K562 (cell line): ENCODE data around the gene VDR. TPM values are rescaled to one million over a fixed set of nuclear protein-coding genes. Genes with fewer than 3 reads are reported as not detected.
A peak's percentile ranks its signal among the peaks of the same experiment; 100 is the strongest.

Source experiments
- AFF4 ChIP-seq: sonication (generic); formaldehyde crosslinking; IDR thresholded peaks from 2 replicates; pipeline ENCODE4 v1.8.0; 2023; ENCODE audit warnings: mild to moderate bottlenecking, missing genetic modification reagents
- BHLHE40 ChIP-seq: IDR thresholded peaks from 2 replicates; pipeline ENCODE4 v1.6.1; 2011; ENCODE audit warnings: low read length, improper control_type of control experiment
- BRD4 ChIP-seq: fragments of 200-600 bp; sonication (generic); IDR thresholded peaks from 2 replicates; pipeline ENCODE4 v1.6.1; 2017; ENCODE audit warnings: inconsistent platforms
- COPS2 ChIP-seq: fragments of 450-650 bp; conservative IDR thresholded peaks from 2 replicates; pipeline ENCODE4 v1.6.1; 2016; ENCODE audit warnings: mild to moderate bottlenecking, moderate library complexity
- CREM ChIP-seq: IDR thresholded peaks from 2 replicates; pipeline ENCODE4 v1.6.1; 2014; ENCODE audit warnings: antibody characterized with exemption, low read depth
- ETS2 ChIP-seq: IDR thresholded peaks from 2 replicates; pipeline ENCODE4 v1.6.1; 2016; ENCODE audit warnings: borderline replicate concordance, missing genetic modification characterization, mild to moderate bottlenecking, moderate library complexity, missing compliant biosample characterization; ENCODE audit not compliant: poor library complexity, severe bottlenecking
- HNRNPLL ChIP-seq: fragments of 200-400 bp; formaldehyde crosslinking; IDR thresholded peaks from 2 replicates; pipeline ENCODE4 v1.6.1; 2017; ENCODE audit warnings: low read length, low read depth, mild to moderate bottlenecking; ENCODE audit not compliant: poor library complexity, severe bottlenecking
- ILF3 ChIP-seq: fragments of 450-650 bp; IDR thresholded peaks from 2 replicates; pipeline ENCODE4 v1.6.1; 2018; ENCODE audit warnings: antibody characterized with exemption, mild to moderate bottlenecking, moderate library complexity, borderline replicate concordance
- MED1 ChIP-seq: sonication (generic); formaldehyde crosslinking; IDR thresholded peaks from 2 replicates; pipeline ENCODE4 v1.8.1; 2023; ENCODE audit warnings: missing genetic modification reagents, borderline replicate concordance
- NFXL1 ChIP-seq: fragments of 450-650 bp; formaldehyde crosslinking; IDR thresholded peaks from 2 replicates; pipeline ENCODE4 v1.4.0; 2021; ENCODE audit warnings: mild to moderate bottlenecking
- NR2C2 ChIP-seq, 2 experiments: fragments of 200-800 bp in 1 of 2; sonication (Bioruptor generic) in 1 of 2; sonication (generic) in 1 of 2; formaldehyde crosslinking in 1 of 2; IDR thresholded peaks; 2 replicates each; pipeline versions ENCODE4 v1.6.1 to v1.8.0; 2016 to 2022; ENCODE audit warnings: mild to moderate bottlenecking in 1 of 2, missing compliant biosample characterization in 1 of 2, missing genetic modification characterization in 1 of 2, missing genetic modification reagents in 1 of 2
- PBX2 ChIP-seq, 2 experiments: IDR thresholded peaks in 1 of 2; conservative IDR thresholded peaks in 1 of 2; 2 replicates each; pipeline ENCODE4 v1.6.1; 2016; ENCODE audit warnings: low read depth in 2 of 2, mild to moderate bottlenecking in 1 of 2, missing compliant biosample characterization in 1 of 2, missing genetic modification characterization in 1 of 2, moderate library complexity in 1 of 2
- RAD21 ChIP-seq, 2 experiments: fragments of 250-450 bp in 1 of 2; fragments of 450-650 bp in 1 of 2; sonication (Bioruptor Pico) in 1 of 2; formaldehyde crosslinking in 1 of 2; IDR thresholded peaks in 1 of 2; conservative IDR thresholded peaks in 1 of 2; 2 replicates each; pipeline versions ENCODE4 v1.4.0 to v1.8.0; 2020 to 2022; ENCODE audit warnings: mild to moderate bottlenecking in 2 of 2, moderate library complexity in 1 of 2
- RBM15 ChIP-seq: fragments of 200-400 bp; formaldehyde crosslinking; IDR thresholded peaks from 2 replicates; pipeline ENCODE4 v1.6.1; 2018; ENCODE audit warnings: mild to moderate bottlenecking, low read length, moderate library complexity; ENCODE audit not compliant: insufficient read depth
- RFX7 ChIP-seq: fragments of 250-450 bp; sonication (Bioruptor Pico); IDR thresholded peaks from 2 replicates; pipeline ENCODE4 v1.5.1; 2021; ENCODE audit warnings: mild to moderate bottlenecking
- SNIP1 ChIP-seq: fragments of 450-650 bp; IDR thresholded peaks from 2 replicates; pipeline ENCODE4 v1.7.1; 2017; ENCODE audit warnings: low read depth, mild to moderate bottlenecking
- THRAP3 ChIP-seq: fragments of 450-650 bp; IDR thresholded peaks from 2 replicates; pipeline ENCODE4 v1.6.1; 2016; ENCODE audit warnings: mild to moderate bottlenecking, inconsistent platforms, borderline replicate concordance
- ZNF740 ChIP-seq, 3 experiments: fragments of 200-800 bp in 1 of 3; sonication (Bioruptor generic) in 1 of 3; sonication (generic) in 1 of 3; formaldehyde crosslinking in 1 of 3; IDR thresholded peaks; 2 replicates each; pipeline versions ENCODE4 v1.6.1 to v1.8.0; 2016 to 2022; ENCODE audit warnings: mild to moderate bottlenecking in 2 of 3, missing compliant biosample characterization in 2 of 3, missing genetic modification characterization in 2 of 3, missing genetic modification reagents in 1 of 3
- ZSCAN29 ChIP-seq: fragments of 450-650 bp; IDR thresholded peaks from 2 replicates; pipeline ENCODE4 v1.6.1; 2017
- polyA plus RNA-seq, 8 experiments: library from polyadenylated mRNA; depleted of rRNA in 4 of 8; stranded (reverse) in 5 of 8; unstranded in 3 of 8; fragments of >200 nt; fragmentation: Nextera tagmentation in 2 of 8; fragmentation: Illumina TruSeq in 1 of 8; extraction: Ambion mirVana in 2 of 8; extraction: Trizol in 1 of 8; gene quantifications; 2 replicates each; pipeline versions ENCODE4 v1.2.1 to v1.2.3, GENCODE V29; 2011 to 2014; ENCODE audit warnings: inconsistent platforms in 1 of 8, missing spikeins in 1 of 8
- total RNA-seq, 7 experiments: library from RNA; depleted of rRNA in 6 of 7; stranded (reverse); fragments of >200 nt in 6 of 7; fragmentation: Illumina TruSeq in 2 of 7; extraction: Trizol in 2 of 7; gene quantifications; 2 replicates each; pipeline versions ENCODE4 v1.2.1 to v1.2.3, GENCODE V29; 2011 to 2021; ENCODE audit warnings: low replicate concordance in 1 of 7

VDR gene
- total and polyA plus RNA-seq, 9 of the 15 experiments (the other 6 are each of a cell fraction or from before 2014, with no cell fraction given): 0.61 to 4.8 (median 2.0) TPM

GRCh38 chr12:47819896-47820630, 84.7 kb downstream of the VDR start, which contains the start of gene HDAC7 (continued):
- TF ChIP-seq PBX2 (CRISPR knock-in tag; IDR thresholded peaks at IDR 0.05; ENCODE audit: low read depth): no peak
- no peak for TF ChIP-seq PBX2 (tag; conservative IDR thresholded peaks at IDR 0.05; ENCODE audit: low read depth)
- TF ChIP-seq NR2C2 (CRISPR knock-in tag; IDR thresholded peaks at IDR 0.05): 0 out of 2 replicates have a peak, but pooled peaks have one; percentile 43
- TF ChIP-seq NR2C2 (tag; IDR thresholded peaks at IDR 0.05): no peak
- TF ChIP-seq COPS2: no peak
- no peak for TF ChIP-seq NFXL1 (CRISPR knock-in tag)
- TF ChIP-seq BHLHE40: no peak
- TF ChIP-seq SNIP1: no peak
- TF ChIP-seq HNRNPLL: peak; percentile 20
- TF ChIP-seq ZSCAN29: no peak
- no peak for TF ChIP-seq ILF3
- no peak for TF ChIP-seq THRAP3
- no peak for TF ChIP-seq MED1 (CRISPR knock-in tag)
- 0 out of 2 replicates have a peak, but pooled peaks have one; percentile 21 for TF ChIP-seq BRD4
- peak; percentile 40; the same call in 1 of the 2 replicates for TF ChIP-seq CREM
- TF ChIP-seq ETS2 (tag): no peak
- no peak for TF ChIP-seq RBM15
- peak; percentile 86 for TF ChIP-seq ZNF740 (CRISPR knock-in tag; IDR thresholded peaks at IDR 0.05)
- TF ChIP-seq ZNF740 (tag; IDR thresholded peaks at IDR 0.05): peak in 1 of 2 experiments; percentile 80; a peak in 2 of 4 replicates
- 0 out of 4 replicates have a peak, but pooled peaks of 1 of the 2 experiments have one; percentile 16 for TF ChIP-seq RAD21 (CRISPR knock-in tag; conservative IDR thresholded peaks at IDR 0.05 in 1 of 2, IDR thresholded peaks at IDR 0.05 in 1 of 2)
- TF ChIP-seq RFX7 (CRISPR knock-in tag): no peak
- no peak for TF ChIP-seq AFF4 (CRISPR knock-in tag)
